ENCODE results near the gene DHX38.

DHX38 gene

DNA sequence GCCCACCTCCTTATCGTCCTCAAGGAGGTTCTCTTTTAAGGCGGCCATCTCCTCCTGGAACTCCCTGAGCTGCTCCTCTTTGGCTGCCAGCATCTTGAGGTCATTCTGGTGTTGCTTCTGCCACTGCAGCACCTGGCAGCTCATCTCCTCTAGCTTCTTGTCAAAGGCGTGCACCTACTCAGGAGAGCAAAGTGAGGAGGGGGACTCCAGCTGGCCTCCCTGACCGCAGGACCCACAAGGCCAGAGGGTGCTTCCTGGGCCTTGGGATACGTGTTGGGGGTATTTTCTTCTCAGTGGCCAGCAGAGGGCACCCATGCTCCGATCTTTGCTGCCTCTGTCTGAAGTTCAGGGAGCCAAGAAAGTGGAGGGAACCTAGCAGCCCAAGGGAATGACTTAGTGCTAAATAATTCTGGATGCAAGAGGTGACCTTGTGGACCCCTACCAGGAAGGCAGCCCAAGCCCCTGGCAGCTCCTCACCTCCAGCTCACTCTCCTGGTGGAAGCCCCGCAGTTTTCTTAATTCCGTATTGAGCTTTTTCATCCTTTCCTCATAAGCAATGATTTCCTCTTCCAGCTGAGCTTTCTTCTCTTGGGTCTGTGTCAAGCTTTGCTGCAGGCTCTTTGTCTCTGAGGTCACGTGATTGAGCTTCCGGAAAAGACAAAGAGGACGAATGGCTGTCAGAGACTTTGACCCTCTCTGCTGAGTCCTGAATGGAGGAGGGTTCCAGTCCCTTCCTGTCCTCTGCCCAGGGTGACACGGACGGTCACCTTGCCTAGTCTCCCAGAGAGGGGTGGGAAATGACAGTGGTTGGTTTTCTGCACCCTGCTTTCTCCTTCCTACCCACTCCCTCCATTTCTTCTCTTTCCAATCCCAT lies 31.4 kb downstream of the DHX38 start:
- no peak overlapping the region for H3K27ac ChIP-seq (ENCODE audit: low read length)
- no peaks in the 10 kb centered on the region for H3K4me1 ChIP-seq (ENCODE audit: control insufficient read depth in 1 of 2, insufficient read depth in 2 of 2, low read length in 2 of 2)
- no peaks in the 10 kb centered on the region for H3K36me3 ChIP-seq (ENCODE audit: control insufficient read depth in 1 of 2, insufficient read depth in 2 of 2, low read length in 2 of 2)
- H3K9me3 ChIP-seq (ENCODE audit: control insufficient read depth in 1 of 2, low read length in 2 of 2) = no peaks in the 10 kb centered on the region
- H3K4me3 ChIP-seq (ENCODE audit: low read depth in 1 of 2, low read length in 2 of 2) = no peak overlapping the region
- H3K27me3 ChIP-seq (ENCODE audit: low read depth, low read length) = no peaks in the 10 kb centered on the region

- Histone ChIP-seq H3K27ac (ENCODE audit: low read length) (no peak overlapping the region), H3K36me3 (ENCODE audit: control insufficient read depth in 1 of 2, insufficient read depth in 2 of 2, low read length in 2 of 2) (no peaks in the 10 kb centered on the region), H3K4me3 (ENCODE audit: low read depth in 1 of 2, low read length in 2 of 2) (no peak overlapping the region), H3K4me1 (ENCODE audit: control insufficient read depth in 1 of 2, insufficient read depth in 2 of 2, low read length in 2 of 2) (no peaks in the 10 kb centered on the region), H3K9me3 (ENCODE audit: control insufficient read depth in 1 of 2, low read length in 2 of 2) (no peaks in the 10 kb centered on the region), H3K27me3 (ENCODE audit: low read depth, low read length) (no peaks in the 10 kb centered on the region)
These were observed 32.2 kb downstream of the DHX38 start for GRCh38 chr16:72125635-72126428.

DNA sequence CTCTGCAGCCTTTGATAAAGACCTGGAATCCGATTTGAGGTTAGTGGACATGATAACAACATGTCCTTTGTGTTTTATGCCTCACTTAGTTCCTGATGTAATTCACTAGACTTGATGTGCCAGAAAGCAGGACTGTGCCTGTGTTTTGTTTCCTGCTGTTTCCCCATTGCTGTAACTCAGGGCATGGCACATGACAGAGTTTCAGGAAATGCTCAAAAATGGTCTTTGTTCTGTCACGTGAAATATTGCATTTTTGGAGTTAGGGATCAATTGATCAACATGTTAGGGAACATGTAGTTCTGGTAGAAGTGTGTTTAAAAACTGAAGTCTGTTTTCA lies 32.8 kb downstream of the DHX38 start:
- Histone ChIP-seq H3K9me3 (ENCODE audit: control insufficient read depth in 1 of 2, low read length in 2 of 2) (no peaks in the 10 kb centered on the region), H3K4me3 (ENCODE audit: low read depth in 1 of 2, low read length in 2 of 2) (no peak overlapping the region), H3K27me3 (ENCODE audit: low read depth, low read length) (no peaks in the 10 kb centered on the region), H3K36me3 (ENCODE audit: control insufficient read depth in 1 of 2, insufficient read depth in 2 of 2, low read length in 2 of 2) (no peaks in the 10 kb centered on the region), H3K4me1 (ENCODE audit: control insufficient read depth in 1 of 2, insufficient read depth in 2 of 2, low read length in 2 of 2) (no peaks in the 10 kb centered on the region), H3K27ac (ENCODE audit: low read length) (no peak overlapping the region)

DNA sequence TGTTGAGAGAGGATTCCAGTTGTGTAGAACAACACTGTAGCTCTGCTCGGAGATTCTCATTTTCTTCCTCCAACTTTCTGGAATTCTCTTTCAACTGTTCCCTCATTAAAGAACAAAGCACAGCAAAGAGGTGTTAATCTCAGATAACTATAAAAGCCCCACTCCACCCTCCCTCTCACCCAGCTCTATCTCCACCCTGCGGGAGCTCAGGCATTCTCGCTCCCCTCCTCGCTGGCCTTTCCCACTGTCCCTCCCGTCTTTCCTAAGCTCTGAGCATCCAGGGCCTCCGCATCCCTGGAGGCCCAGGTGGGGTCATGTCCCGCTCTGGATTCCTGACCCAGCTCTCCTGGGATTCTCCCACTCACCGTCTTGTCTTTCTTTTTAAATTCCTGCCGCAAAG lies 35.1 kb downstream of the DHX38 start:
- H3K4me1 ChIP-seq (ENCODE audit: control insufficient read depth in 1 of 2, insufficient read depth in 2 of 2, low read length in 2 of 2) = no peaks in the 10 kb centered on the region
- no peak overlapping the region for H3K4me3 ChIP-seq (ENCODE audit: low read depth in 1 of 2, low read length in 2 of 2)
- H3K27ac ChIP-seq (ENCODE audit: low read length) = no peak overlapping the region
- H3K36me3 ChIP-seq (ENCODE audit: control insufficient read depth in 1 of 2, insufficient read depth in 2 of 2, low read length in 2 of 2) = no peaks in the 10 kb centered on the region
- no peaks in the 10 kb centered on the region for H3K9me3 ChIP-seq (ENCODE audit: control insufficient read depth in 1 of 2, low read length in 2 of 2)
- no peaks in the 10 kb centered on the region for H3K27me3 ChIP-seq (ENCODE audit: low read depth, low read length)

DNA sequence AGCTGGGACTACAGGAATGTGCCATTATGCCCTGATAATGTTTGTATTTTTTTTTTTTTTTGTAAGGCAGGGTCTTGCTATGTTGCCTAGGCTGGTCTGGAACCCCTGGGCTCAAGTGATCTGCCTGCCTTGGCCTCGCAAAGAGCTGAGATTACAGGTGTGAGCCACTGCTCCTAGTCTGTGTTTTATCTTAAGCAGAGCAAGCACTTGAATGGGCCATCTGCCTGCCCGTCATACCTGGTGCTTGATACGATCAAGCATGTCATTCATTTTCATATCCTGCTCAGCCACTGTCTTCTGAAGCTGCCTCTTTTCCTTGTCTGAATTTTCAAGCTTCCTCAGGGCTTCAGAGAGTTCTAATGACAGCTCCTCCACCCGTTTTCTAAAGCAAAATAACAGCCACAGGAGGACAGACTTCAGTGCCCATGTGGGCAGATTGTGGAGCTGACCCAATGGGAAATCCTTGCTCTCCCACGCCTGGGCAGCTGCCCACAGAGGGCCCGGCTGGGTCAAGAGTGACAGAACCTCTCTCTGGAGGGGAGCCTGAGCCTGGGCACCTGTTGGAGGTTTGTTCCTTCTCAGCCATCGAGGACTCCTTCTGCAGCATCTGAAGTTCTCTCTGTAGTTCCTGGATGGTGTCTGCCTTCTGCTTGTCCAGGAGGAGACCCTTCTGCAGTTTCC lies 36.5 kb downstream of the DHX38 start:
- Histone ChIP-seq H3K9me3 (ENCODE audit: control insufficient read depth in 1 of 2, low read length in 2 of 2) (no peaks in the 10 kb centered on the region), H3K4me1 (ENCODE audit: control insufficient read depth in 1 of 2, insufficient read depth in 2 of 2, low read length in 2 of 2) (no peaks in the 10 kb centered on the region), H3K27ac (ENCODE audit: low read length) (no peak overlapping the region), H3K36me3 (ENCODE audit: control insufficient read depth in 1 of 2, insufficient read depth in 2 of 2, low read length in 2 of 2) (no peaks in the 10 kb centered on the region), H3K4me3 (ENCODE audit: low read depth in 1 of 2, low read length in 2 of 2) (no peak overlapping the region), H3K27me3 (ENCODE audit: low read depth, low read length) (no peaks in the 10 kb centered on the region)

GRCh38 chr16:72131036-72131435 lies 37.4 kb downstream of the DHX38 start:
- Histone ChIP-seq H3K27me3 (ENCODE audit: low read depth, low read length) (no peaks in the 10 kb centered on the region), H3K9me3 (ENCODE audit: control insufficient read depth in 1 of 2, low read length in 2 of 2) (no peaks in the 10 kb centered on the region), H3K36me3 (ENCODE audit: control insufficient read depth in 1 of 2, insufficient read depth in 2 of 2, low read length in 2 of 2) (no peaks in the 10 kb centered on the region), H3K4me3 (ENCODE audit: low read depth in 1 of 2, low read length in 2 of 2) (no peak overlapping the region), H3K4me1 (ENCODE audit: control insufficient read depth in 1 of 2, insufficient read depth in 2 of 2, low read length in 2 of 2) (no peaks in the 10 kb centered on the region), H3K27ac (ENCODE audit: low read length) (no peak overlapping the region)

- no peak overlapping the region for H3K27ac ChIP-seq (ENCODE audit: low read length)
- no peaks in the 10 kb centered on the region for H3K9me3 ChIP-seq (ENCODE audit: control insufficient read depth in 1 of 2, low read length in 2 of 2)
- H3K4me1 ChIP-seq (ENCODE audit: control insufficient read depth in 1 of 2, insufficient read depth in 2 of 2, low read length in 2 of 2) = no peaks in the 10 kb centered on the region
- no peaks in the 10 kb centered on the region for H3K36me3 ChIP-seq (ENCODE audit: control insufficient read depth in 1 of 2, insufficient read depth in 2 of 2, low read length in 2 of 2)
- H3K4me3 ChIP-seq (ENCODE audit: low read depth in 1 of 2, low read length in 2 of 2) = no peak overlapping the region
- H3K27me3 ChIP-seq (ENCODE audit: low read depth, low read length) = no peaks in the 10 kb centered on the region
These were observed 39.1 kb downstream of the DHX38 start for GRCh38 chr16:72132726-72133125.

DNA sequence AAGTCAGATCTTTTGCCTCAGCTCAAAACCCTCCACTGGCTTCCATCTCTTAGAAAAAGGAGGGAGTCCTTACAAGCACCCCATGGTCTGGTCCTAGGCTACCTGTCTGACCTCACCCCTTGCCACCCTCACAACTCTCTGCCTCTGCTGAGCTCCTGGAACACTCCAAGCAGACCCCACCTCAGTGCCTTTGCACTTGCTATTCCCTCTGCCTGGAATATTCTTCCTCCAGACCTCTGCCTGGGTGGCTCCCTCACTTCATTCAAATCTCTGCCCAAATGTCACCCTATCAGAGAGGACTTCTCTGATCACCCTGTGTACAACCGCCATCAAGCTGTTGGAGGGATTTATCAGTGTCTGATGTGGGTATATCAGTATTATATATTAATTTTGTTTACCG lies 40.9 kb downstream of the DHX38 start:
- H3K27ac ChIP-seq (ENCODE audit: low read length) = no peak overlapping the region
- H3K36me3 ChIP-seq (ENCODE audit: control insufficient read depth in 1 of 2, insufficient read depth in 2 of 2, low read length in 2 of 2) = no peaks in the 10 kb centered on the region
- H3K9me3 ChIP-seq (ENCODE audit: control insufficient read depth in 1 of 2, low read length in 2 of 2) = no peaks in the 10 kb centered on the region
- no peaks in the 10 kb centered on the region for H3K4me1 ChIP-seq (ENCODE audit: control insufficient read depth in 1 of 2, insufficient read depth in 2 of 2, low read length in 2 of 2)
- H3K27me3 ChIP-seq (ENCODE audit: low read depth, low read length) = no peaks in the 10 kb centered on the region
- no peak overlapping the region for H3K4me3 ChIP-seq (ENCODE audit: low read depth in 1 of 2, low read length in 2 of 2)

GRCh38 chr16:72137380-72138063 lies 43.9 kb downstream of the DHX38 start:
- Histone ChIP-seq H3K9me3 (ENCODE audit: control insufficient read depth in 1 of 2, low read length in 2 of 2) (no peaks in the 10 kb centered on the region), H3K4me1 (ENCODE audit: control insufficient read depth in 1 of 2, insufficient read depth in 2 of 2, low read length in 2 of 2) (no peaks in the 10 kb centered on the region), H3K4me3 (ENCODE audit: low read depth in 1 of 2, low read length in 2 of 2) (no peak overlapping the region), H3K36me3 (ENCODE audit: control insufficient read depth in 1 of 2, insufficient read depth in 2 of 2, low read length in 2 of 2) (no peaks in the 10 kb centered on the region), H3K27ac (ENCODE audit: low read length) (no peak overlapping the region), H3K27me3 (ENCODE audit: low read depth, low read length) (no peaks in the 10 kb centered on the region)

DNA sequence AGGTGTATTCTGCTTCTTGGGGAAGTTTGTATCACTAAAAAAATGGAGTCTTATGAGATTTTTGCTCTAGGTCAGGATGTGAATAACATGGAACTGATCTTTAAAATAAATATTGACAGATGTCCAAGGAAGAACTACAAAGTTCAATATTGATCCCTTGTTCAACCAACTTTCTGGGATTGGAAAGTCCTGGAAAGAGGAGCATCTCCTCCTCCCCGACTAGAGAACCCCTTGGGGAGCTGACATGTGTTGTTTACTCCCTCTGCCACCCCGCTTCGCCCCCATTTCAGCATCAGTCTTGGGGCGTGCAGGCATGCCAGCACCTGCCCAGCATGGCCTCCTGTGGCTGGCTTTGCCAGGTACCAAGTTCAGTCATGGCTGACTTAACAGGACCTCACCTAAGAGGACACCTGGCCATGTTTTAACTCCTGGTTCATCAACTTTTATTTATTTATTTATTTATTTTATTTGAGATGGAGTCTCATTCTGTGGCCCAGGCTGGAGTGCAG lies 44.5 kb downstream of the DHX38 start:
- no peak overlapping the region for H3K27ac ChIP-seq (ENCODE audit: low read length)
- no peaks in the 10 kb centered on the region for H3K9me3 ChIP-seq (ENCODE audit: control insufficient read depth in 1 of 2, low read length in 2 of 2)
- no peaks in the 10 kb centered on the region for H3K4me1 ChIP-seq (ENCODE audit: control insufficient read depth in 1 of 2, insufficient read depth in 2 of 2, low read length in 2 of 2)
- no peaks in the 10 kb centered on the region for H3K36me3 ChIP-seq (ENCODE audit: control insufficient read depth in 1 of 2, insufficient read depth in 2 of 2, low read length in 2 of 2)
- no peak overlapping the region for H3K4me3 ChIP-seq (ENCODE audit: low read depth in 1 of 2, low read length in 2 of 2)
- H3K27me3 ChIP-seq (ENCODE audit: low read depth, low read length) = no peaks in the 10 kb centered on the region

- Histone ChIP-seq H3K27me3 (ENCODE audit: low read depth, low read length) (no peaks in the 10 kb centered on the region), H3K36me3 (ENCODE audit: control insufficient read depth in 1 of 2, insufficient read depth in 2 of 2, low read length in 2 of 2) (no peaks in the 10 kb centered on the region), H3K9me3 (ENCODE audit: control insufficient read depth in 1 of 2, low read length in 2 of 2) (no peaks in the 10 kb centered on the region), H3K4me1 (ENCODE audit: control insufficient read depth in 1 of 2, insufficient read depth in 2 of 2, low read length in 2 of 2) (no peaks in the 10 kb centered on the region), H3K27ac (ENCODE audit: low read length) (no peak overlapping the region), H3K4me3 (ENCODE audit: low read depth in 1 of 2, low read length in 2 of 2) (no peak overlapping the region)
These were observed 46.3 kb downstream of the DHX38 start for GRCh38 chr16:72139908-72140307.

Measured in muscle layer of duodenum (tissue), 2 donors.